Measurements from ENCODE around the gene SEMA6A. TPM values are rescaled to one million over a fixed set of nuclear protein-coding genes. Genes with fewer than 3 reads are reported as not detected.

SEMA6A gene
- total and polyA plus RNA-seq, 7 donors, result 4.9 to 55.7 (median 25.0) TPM

DNA sequence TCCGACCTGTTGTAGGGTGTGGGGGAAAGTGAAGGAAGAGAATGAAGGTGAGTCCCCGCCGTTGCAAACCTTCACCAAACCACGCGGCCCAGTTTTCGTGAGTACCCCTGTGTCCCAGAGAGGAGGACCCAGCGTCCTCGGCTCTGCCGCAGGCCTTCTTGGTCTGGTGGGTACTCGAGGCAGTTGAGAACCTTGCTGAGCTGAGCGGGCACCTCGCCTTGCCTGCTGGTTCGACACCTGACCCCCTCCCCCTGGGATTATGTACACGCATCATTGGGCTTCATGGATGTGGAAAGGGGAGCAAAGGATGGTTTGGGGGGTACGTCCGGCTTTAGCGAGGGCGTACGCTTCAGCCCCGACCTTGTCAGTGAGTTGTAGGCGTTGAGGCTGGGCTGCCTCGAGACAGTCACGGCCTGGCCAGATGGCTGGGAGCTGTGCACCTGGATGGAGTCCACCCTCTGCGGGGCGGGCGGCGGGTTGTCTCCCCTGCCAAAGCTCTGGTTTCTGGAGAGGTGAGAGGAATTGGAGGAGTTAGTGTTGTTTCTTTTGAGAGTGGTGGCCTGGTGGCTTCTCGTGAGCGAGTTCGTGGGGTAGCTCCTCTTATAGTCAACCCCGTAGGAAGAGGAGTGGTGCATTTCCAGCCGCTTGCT is 128.1 kb downstream of the SEMA6A start:
- no peak for DNase-seq
- peaks cover 8 to 37% (median 17%) of the 10 kb centered on the region in 4 donors for H3K36me3 ChIP-seq
- H3K27me3 ChIP-seq, result no peaks in the 10 kb centered on the region
- intact Hi-C loops (cut with DNase I), result no loop called here
- H3K4me3 ChIP-seq, result no peak overlapping the region
- peaks cover 0 to 28% (median 12%) of the 10 kb centered on the region in 4 donors for H3K4me1 ChIP-seq
- no peaks in the 10 kb centered on the region for H3K9me3 ChIP-seq
- TF ChIP-seq EP300 (IDR thresholded peaks at IDR 0.05), result no peak
- no peak for TF ChIP-seq POLR2AphosphoS5 (IDR thresholded peaks at IDR 0.05)
- no peak for TF ChIP-seq CTCF (IDR thresholded peaks at IDR 0.05)
- no peak for TF ChIP-seq POLR2A (IDR thresholded peaks at IDR 0.05)
- no peak overlapping the region for H3K27ac ChIP-seq
- WGBS, 2 donors, result 97% methylated on average over 32 of the region's 32 CpGs

DNA sequence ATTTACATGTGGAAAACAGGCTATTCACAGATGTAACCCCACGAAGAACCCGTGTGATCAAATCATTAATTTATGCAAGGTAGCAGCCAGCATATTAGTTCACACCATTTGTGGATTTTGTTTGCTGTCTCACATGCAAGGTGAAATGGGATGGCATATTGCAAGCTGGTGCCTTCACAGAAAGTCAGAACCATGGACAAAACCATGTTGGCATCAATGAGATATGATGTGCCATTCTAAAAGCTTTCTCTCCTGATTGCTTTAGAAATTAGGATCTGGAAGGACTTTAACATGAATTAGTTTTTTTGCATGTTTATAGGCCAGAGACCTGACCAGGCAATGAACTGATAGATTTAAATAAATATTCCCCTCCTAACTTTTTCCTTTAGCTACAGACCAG is 129.3 kb downstream of the SEMA6A start:
- TF ChIP-seq EP300 (IDR thresholded peaks at IDR 0.05) (no peak), CTCF (IDR thresholded peaks at IDR 0.05) (no peak), POLR2AphosphoS5 (IDR thresholded peaks at IDR 0.05) (no peak), POLR2A (IDR thresholded peaks at IDR 0.05) (no peak)
- WGBS, 2 donors, result 93 to 96% methylated on average over 2 of the region's 2 CpGs
- H3K4me1 ChIP-seq, result peaks cover 0 to 29% (median 14%) of the 10 kb centered on the region in 4 donors
- H3K9me3 ChIP-seq, result no peaks in the 10 kb centered on the region
- H3K27ac ChIP-seq, result no peak overlapping the region
- no peak for DNase-seq
- H3K4me3 ChIP-seq, result no peak overlapping the region
- H3K27me3 ChIP-seq, result no peaks in the 10 kb centered on the region
- peaks cover 8 to 37% (median 17%) of the 10 kb centered on the region in 4 donors for H3K36me3 ChIP-seq
- intact Hi-C loops (cut with DNase I), result no loop called here

GRCh38 chr5:116444373-116445295 is 130.0 kb downstream of the SEMA6A start:
- H3K36me3 ChIP-seq, result peaks cover 8 to 37% (median 17%) of the 10 kb centered on the region in 4 donors
- TF ChIP-seq EP300 (IDR thresholded peaks at IDR 0.05) (no peak), POLR2AphosphoS5 (IDR thresholded peaks at IDR 0.05) (no peak), POLR2A (IDR thresholded peaks at IDR 0.05) (no peak), CTCF (IDR thresholded peaks at IDR 0.05) (no peak)
- H3K4me1 ChIP-seq, result peaks cover 0 to 29% (median 14%) of the 10 kb centered on the region in 4 donors
- intact Hi-C loops (cut with DNase I), result loop anchor here (5.0 kb wide), 1 partner anchor 128 kb away; the partner anchor contains the start of gene SEMA6A
- no peak overlapping the region for H3K27ac ChIP-seq
- H3K4me3 ChIP-seq, result no peak overlapping the region
- 75 to 89% methylated on average over 14 of the region's 14 CpGs for WGBS, 2 donors
- H3K27me3 ChIP-seq, result no peaks in the 10 kb centered on the region
- no peak for DNase-seq
- H3K9me3 ChIP-seq, result no peaks in the 10 kb centered on the region

DNA sequence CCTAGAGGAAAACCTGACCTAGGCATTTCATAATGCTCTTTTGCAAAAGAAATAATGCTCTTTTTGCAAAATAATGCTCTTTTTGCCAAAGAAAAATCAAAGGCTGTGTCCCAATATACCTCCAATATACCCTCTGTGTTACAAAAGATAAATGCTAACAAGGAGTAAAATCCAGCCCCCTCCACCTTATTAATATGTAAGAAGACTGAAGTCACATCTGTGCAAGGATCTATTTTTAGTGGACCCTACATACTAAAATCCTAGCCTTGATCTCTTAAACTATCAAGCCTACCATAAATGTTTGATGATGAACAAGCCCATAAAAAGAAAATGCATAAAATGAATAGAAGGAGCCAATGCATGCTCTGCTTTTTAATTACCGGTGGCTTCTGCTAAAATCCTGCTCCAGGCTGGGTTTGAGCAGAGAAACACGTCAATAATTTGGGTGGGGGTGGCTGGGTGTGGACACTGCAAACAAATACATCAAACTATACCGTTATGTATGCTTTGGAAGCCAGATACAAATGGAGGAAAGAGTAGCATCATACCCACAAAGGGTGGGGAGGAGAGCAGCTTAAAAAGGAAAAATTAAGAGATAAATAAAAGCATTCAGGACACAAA is 131.6 kb downstream of the SEMA6A start:
- Histone ChIP-seq H3K36me3 (peaks cover 8 to 37% (median 17%) of the 10 kb centered on the region in 4 donors), H3K4me3 (no peak overlapping the region), H3K9me3 (no peaks in the 10 kb centered on the region), H3K27ac (no peak overlapping the region), H3K4me1 (peaks cover 0 to 20% (median 14%) of the 10 kb centered on the region in 4 donors), H3K27me3 (no peaks in the 10 kb centered on the region)
- intact Hi-C loops (cut with DNase I), result loop anchor here (5.0 kb wide), 1 partner anchor 129 kb away; the partner anchor contains the start of gene SEMA6A
- DNase-seq, result no peak
- TF ChIP-seq POLR2A (IDR thresholded peaks at IDR 0.05), result no peak
- no peak for TF ChIP-seq EP300 (IDR thresholded peaks at IDR 0.05)
- no peak for TF ChIP-seq POLR2AphosphoS5 (IDR thresholded peaks at IDR 0.05)
- no peak for TF ChIP-seq CTCF (IDR thresholded peaks at IDR 0.05)
- WGBS, 2 donors, result 27 to 73% methylated on average over 3 of the region's 3 CpGs

Data from sigmoid colon (tissue), 7 donors.